Progenitor cell of endocrine pancreas (in vitro differentiated cells): ENCODE data around the gene LRBA. TPM values are rescaled to one million over a fixed set of nuclear protein-coding genes. Genes with fewer than 3 reads are reported as not detected.

ENCODE experiments used
- DNase-seq: peaks from one replicate; pipeline ENCODE4 v3.0.0; 2021; ENCODE audit warnings: low spot score; ENCODE audit not compliant: unreplicated experiment
- H3K27ac Mint-ChIP-seq: 2 replicates; pipeline ENCODE4 v1.8.0; 2021; ENCODE audit warnings: mild to moderate bottlenecking, moderate library complexity, mixed read lengths
- H3K27me3 Mint-ChIP-seq: 2 replicates; pipeline ENCODE4 v1.8.0; 2021; ENCODE audit warnings: mixed read lengths
- H3K36me3 Mint-ChIP-seq: 2 replicates; pipeline ENCODE4 v1.8.0; 2022; ENCODE audit warnings: mixed read lengths; ENCODE audit not compliant: insufficient read depth
- H3K4me1 Mint-ChIP-seq: 2 replicates; pipeline ENCODE4 v1.8.0; 2021; ENCODE audit warnings: low read depth, mixed read lengths
- H3K4me3 Mint-ChIP-seq: 2 replicates; pipeline ENCODE4 v1.8.0; 2021; ENCODE audit warnings: low read depth, mild to moderate bottlenecking, moderate library complexity, mixed read lengths
- H3K9me3 Mint-ChIP-seq: 2 replicates; pipeline ENCODE4 v1.8.0; 2021; ENCODE audit warnings: low read depth, mixed read lengths
- CTCF ChIP-seq: fragments of 200-600 bp; sonication (generic); IDR thresholded peaks from one replicate; pipeline ENCODE4 v1.5.0; 2021; ENCODE audit warnings: antibody characterized with exemption, mild to moderate bottlenecking; ENCODE audit not compliant: unreplicated experiment
- total RNA-seq: library from RNA; stranded (reverse); gene quantifications from 2 replicates; pipeline ENCODE4 v1.2.1, GENCODE V29; 2021

The LRBA gene
- total RNA-seq, 1 donor from 2014 or later = 95.2 TPM

GRCh38 chr4:150329373-150329772, 685.7 kb downstream of the LRBA start:
- peaks cover 4% of the 10 kb centered on the region for H3K4me1 Mint-ChIP-seq
- DNase-seq = no peak
- TF ChIP-seq CTCF = no peak
- no peak overlapping the region for H3K27ac Mint-ChIP-seq
- H3K4me3 Mint-ChIP-seq = no peak overlapping the region
- H3K27me3 Mint-ChIP-seq = no peaks in the 10 kb centered on the region
- peaks cover 4% of the 10 kb centered on the region for H3K36me3 Mint-ChIP-seq
- H3K9me3 Mint-ChIP-seq = no peaks in the 10 kb centered on the region

- no peak for DNase-seq
- Mint-ChIP-seq H3K27ac (no peak overlapping the region), H3K9me3 (no peaks in the 10 kb centered on the region), H3K4me1 (peaks cover 4% of the 10 kb centered on the region), H3K36me3 (peaks cover 4% of the 10 kb centered on the region), H3K4me3 (no peak overlapping the region), H3K27me3 (no peaks in the 10 kb centered on the region)
- TF ChIP-seq CTCF = no peak
These were observed 686.6 kb downstream of the LRBA start for GRCh38 chr4:150328496-150328895.

GRCh38 chr4:150327262-150327780, 687.8 kb downstream of the LRBA start:
- Mint-ChIP-seq H3K4me1 (peaks cover 4% of the 10 kb centered on the region), H3K27me3 (no peaks in the 10 kb centered on the region), H3K36me3 (peaks cover 4% of the 10 kb centered on the region), H3K4me3 (no peak overlapping the region), H3K9me3 (no peaks in the 10 kb centered on the region), H3K27ac (no peak overlapping the region)
- no peak for DNase-seq
- TF ChIP-seq CTCF = no peak

GRCh38 chr4:150325872-150326271, 689.2 kb downstream of the LRBA start:
- H3K27ac Mint-ChIP-seq = no peak overlapping the region
- H3K27me3 Mint-ChIP-seq = no peaks in the 10 kb centered on the region
- TF ChIP-seq CTCF = no peak
- H3K4me3 Mint-ChIP-seq = no peak overlapping the region
- H3K4me1 Mint-ChIP-seq = peaks cover 4% of the 10 kb centered on the region
- no peaks in the 10 kb centered on the region for H3K9me3 Mint-ChIP-seq
- peaks cover 6% of the 10 kb centered on the region for H3K36me3 Mint-ChIP-seq
- no peak for DNase-seq

GRCh38 chr4:150323406-150324325, 691.4 kb downstream of the LRBA start:
- Mint-ChIP-seq H3K27me3 (no peaks in the 10 kb centered on the region), H3K4me1 (peaks cover 4% of the 10 kb centered on the region), H3K27ac (no peak overlapping the region), H3K9me3 (no peaks in the 10 kb centered on the region), H3K4me3 (no peak overlapping the region), H3K36me3 (peaks cover 6% of the 10 kb centered on the region)
- no peak for DNase-seq
- TF ChIP-seq CTCF = no peak
